A549 (cell line): Measurements from ENCODE around the gene PEX10. TPM values are rescaled to one million over a fixed set of nuclear protein-coding genes. Genes with fewer than 3 reads are reported as not detected.

Experiments
- ATAC-seq, 2 experiments: fragments of 200-7000 bp in 1 of 2; fragments of >200 bp in 1 of 2; cut with Nextera tagmentation in 1 of 2; cut with Tn5 transposase in 1 of 2; 3 replicates each; pipeline versions ENCODE4 v1.8.0 to v1.9.1; 2018 to 2020; ENCODE audit warnings: mild to moderate bottlenecking in 1 of 2, moderate library complexity in 1 of 2
- CTCF ChIA-PET: fragments of 300-600 bp; sonication (Branson Sonifier 250); formaldehyde crosslinking; extraction: SDS; loops from one replicate; lab custom pipeline; 2021; ENCODE audit warnings: antibody characterized with exemption, inconsistent platforms; lab: Yijun Ruan, JAX
- POLR2A ChIA-PET: fragments of 350-600 bp; formaldehyde crosslinking; extraction: SDS; loops from one replicate; lab custom pipeline; 2021; ENCODE audit warnings: antibody characterized with exemption, inconsistent platforms; lab: Yijun Ruan, JAX
- DNase-seq, 2 experiments: peaks; one replicate each; pipeline versions ENCODE4 v3.0.0 to v3.0.0-alpha.2; 2011 to 2016; ENCODE audit warnings: low read depth in 1 of 2, low spot score in 1 of 2
- FAIRE-seq: peaks from 2 replicates; lab custom pipeline; 2011; peaks lifted over from hg19 to GRCh38; lab: Jason Lieb, UNC
- H3K27ac ChIP-seq, 2 experiments: fragments of >200 bp; sonication (Bioruptor Twin); formaldehyde crosslinking; 3 replicates each; pipeline ENCODE4 v1.5.1; 2016 to 2017
- H3K4me1 ChIP-seq: fragments of >200 bp; sonication (Bioruptor Twin); formaldehyde crosslinking; 3 replicates; pipeline ENCODE4 v1.6.1; 2016
- H3K4me2 ChIP-seq: fragments of >200 bp; sonication (Bioruptor Twin); formaldehyde crosslinking; 3 replicates; pipeline ENCODE4 v1.6.1; 2016
- H3K4me3 ChIP-seq: fragments of >200 bp; sonication (Bioruptor Twin); formaldehyde crosslinking; 3 replicates; pipeline ENCODE4 v1.5.1; 2016
- H3K9me3 ChIP-seq: fragments of >200 bp; sonication (Bioruptor Twin); formaldehyde crosslinking; 3 replicates; pipeline ENCODE4 v1.6.1; 2016
- ATOH8 ChIP-seq: fragments of 250-450 bp; sonication (Bioruptor Pico); IDR thresholded peaks from 2 replicates; pipeline ENCODE4 v1.5.0; 2020; ENCODE audit warnings: low read depth, mild to moderate bottlenecking, moderate library complexity
- CBX8 ChIP-seq: fragments of 200-600 bp; sonication (generic); IDR thresholded peaks from 2 replicates; pipeline ENCODE4 v1.6.1; 2016
- CHD2 ChIP-seq: fragments of 150-350 bp; IDR thresholded peaks from 2 replicates; pipeline ENCODE4 v1.6.1; 2014; ENCODE audit warnings: low read length; ENCODE audit not compliant: partially characterized antibody
- CHD4 ChIP-seq: fragments of 200-600 bp; sonication (generic); IDR thresholded peaks from 2 replicates; pipeline ENCODE4 v1.6.1; 2016; ENCODE audit warnings: antibody characterized with exemption, mild to moderate bottlenecking, borderline replicate concordance
- CTCF ChIP-seq: fragments of >200 bp; sonication (Bioruptor Twin); formaldehyde crosslinking; IDR thresholded peaks from 3 replicates; pipeline ENCODE4 v1.5.1; 2016
- EHMT2 ChIP-seq: fragments of 200-600 bp; sonication (generic); IDR thresholded peaks from 2 replicates; pipeline ENCODE4 v1.6.1; 2016; ENCODE audit warnings: antibody characterized with exemption, low read depth, mild to moderate bottlenecking, moderate library complexity
- EP300 ChIP-seq, 2 experiments: fragments of >200 bp; sonication (Bioruptor Twin); formaldehyde crosslinking; IDR thresholded peaks; 2 replicates in 1 of 2; 3 replicates in 1 of 2; pipeline ENCODE4 v1.6.1; 2016 to 2017
- ESRRA ChIP-seq: fragments of 150-350 bp; IDR thresholded peaks from 2 replicates; pipeline ENCODE4 v1.6.1; 2014; ENCODE audit warnings: mild to moderate bottlenecking, low read length, borderline replicate concordance
- FOXS1 ChIP-seq: fragments of 250-450 bp; sonication (Bioruptor Pico); IDR thresholded peaks from 2 replicates; pipeline ENCODE4 v1.5.0; 2020; ENCODE audit warnings: mild to moderate bottlenecking, moderate library complexity
- GATA3 ChIP-seq: IDR thresholded peaks from 2 replicates; pipeline ENCODE4 v1.6.1; 2012; ENCODE audit warnings: borderline replicate concordance
- HDAC2 ChIP-seq: fragments of 200-600 bp; sonication (generic); IDR thresholded peaks from 2 replicates; pipeline ENCODE4 v1.6.1; 2016
- HOXB13 ChIP-seq: fragments of 250-450 bp; sonication (Bioruptor Pico); IDR thresholded peaks from 2 replicates; pipeline ENCODE4 v1.5.0; 2020; ENCODE audit warnings: low read depth, mild to moderate bottlenecking, moderate library complexity
- JUNB ChIP-seq: fragments of >200 bp; sonication (Bioruptor Twin); formaldehyde crosslinking; IDR thresholded peaks from 2 replicates; pipeline ENCODE4 v1.6.1; 2016
- KDM5A ChIP-seq: fragments of 200-600 bp; sonication (generic); IDR thresholded peaks from 2 replicates; pipeline ENCODE4 v1.6.1; 2016; ENCODE audit warnings: antibody characterized with exemption, mild to moderate bottlenecking
- NFE2L2 ChIP-seq: fragments of 150-350 bp; conservative IDR thresholded peaks from 2 replicates; pipeline ENCODE4 v1.6.1; 2014; ENCODE audit warnings: low read length
- NPAS2 ChIP-seq: fragments of 250-450 bp; sonication (Bioruptor Pico); IDR thresholded peaks from 2 replicates; pipeline ENCODE4 v1.8.0; 2022; ENCODE audit warnings: mild to moderate bottlenecking, moderate library complexity, borderline replicate concordance
- PHF8 ChIP-seq: fragments of 200-600 bp; sonication (generic); IDR thresholded peaks from 2 replicates; pipeline ENCODE4 v1.6.1; 2016; ENCODE audit warnings: low read depth, mild to moderate bottlenecking, antibody characterized with exemption, moderate library complexity, borderline replicate concordance
- POLR2A ChIP-seq: IDR thresholded peaks from 2 replicates; pipeline ENCODE4 v1.6.1; 2012; ENCODE audit warnings: mild to moderate bottlenecking, low read length
- RCOR1 ChIP-seq: fragments of 150-350 bp; IDR thresholded peaks from 2 replicates; pipeline ENCODE4 v1.6.1; 2014; ENCODE audit warnings: antibody characterized with exemption, low read length, low read depth
- RNF2 ChIP-seq: fragments of 200-600 bp; sonication (generic); IDR thresholded peaks from 2 replicates; pipeline ENCODE4 v1.6.1; 2016; ENCODE audit warnings: low read depth, mild to moderate bottlenecking, antibody characterized with exemption, moderate library complexity, borderline replicate concordance
- SREBF2 ChIP-seq: fragments of 450-650 bp; IDR thresholded peaks from 2 replicates; pipeline ENCODE4 v1.6.1; 2014; ENCODE audit warnings: mild to moderate bottlenecking, moderate library complexity
- TP53 ChIP-seq: fragments of 250-450 bp; sonication (Bioruptor Pico); IDR thresholded peaks from 2 replicates; pipeline ENCODE4 v1.5.0; 2021; ENCODE audit warnings: mild to moderate bottlenecking, moderate library complexity
- USF2 ChIP-seq: fragments of 450-650 bp; IDR thresholded peaks from 2 replicates; pipeline ENCODE4 v1.6.1; 2014; ENCODE audit warnings: antibody characterized with exemption
- ZC3H11A ChIP-seq: fragments of 450-650 bp; IDR thresholded peaks from 2 replicates; pipeline ENCODE4 v1.6.1; 2014; ENCODE audit warnings: antibody characterized with exemption, mild to moderate bottlenecking
- ZFP36 ChIP-seq: fragments of 450-650 bp; IDR thresholded peaks from 2 replicates; pipeline ENCODE4 v1.6.1; 2014; ENCODE audit warnings: borderline replicate concordance; ENCODE audit not compliant: partially characterized antibody
- ZNF302 ChIP-seq: fragments of 250-450 bp; sonication (Bioruptor Pico); IDR thresholded peaks from 2 replicates; pipeline ENCODE4 v1.9.0; 2021; ENCODE audit warnings: inconsistent platforms, mild to moderate bottlenecking, moderate library complexity
- ZSCAN20 ChIP-seq: fragments of 250-450 bp; sonication (Bioruptor Pico); IDR thresholded peaks from 2 replicates; pipeline ENCODE4 v1.8.0; 2022; ENCODE audit warnings: mild to moderate bottlenecking, moderate library complexity
- WGBS: methylation state at CpG from one replicate; pipeline ENCODE4 v1.1.6; 2017; ENCODE audit errors: missing lambda C conversion rate; 5-methylcytosine and 5-hydroxymethylcytosine counted together
- polyA plus RNA-seq, 4 experiments: library from polyadenylated mRNA; depleted of rRNA in 3 of 4; stranded (reverse); fragments of >200 nt; fragmentation: RNase III in 1 of 4; extraction: RNeasy Plus Mini Kit Qiagen cat#74134 plus additional on column Dnase treatment in 1 of 4; gene quantifications; 2 replicates in 3 of 4; 3 replicates in 1 of 4; pipeline ENCODE4 v1.2.3, GENCODE V29; 2011 to 2017

PEX10 gene
- polyA plus RNA-seq, 2 of the 4 experiments (the other 2 are of a cell fraction), result 12.3 to 20.2 TPM

- H3K27ac ChIP-seq, result no peak overlapping the region
- no peaks in the 10 kb centered on the region for H3K9me3 ChIP-seq
- 62% methylated on average over 13 of the region's 36 CpGs for WGBS
- FAIRE-seq, result no peak
- peaks cover 4% of the 10 kb centered on the region; the same call in 1 of the 3 replicates for H3K4me1 ChIP-seq
- no peak overlapping the region for H3K4me2 ChIP-seq
- ChIA-PET CTCF (interaction anchor here (1.8 kb wide), 1 partner anchor 9 kb away, joined by 8 read pairs; no protein-coding TSS in a partner anchor), POLR2A (no interaction called here)
- TF ChIP-seq ZSCAN20 (CRISPR knock-in tag) (no peak), ZFP36 (no peak), USF2 (no peak), EHMT2 (no peak), ATOH8 (no peak), CBX8 (no peak), RCOR1 (no peak), JUNB (no peak), CTCF (no peak), CHD2 (no peak), CHD4 (no peak), HDAC2 (no peak), HOXB13 (CRISPR knock-in tag) (no peak), POLR2A (no peak), ESRRA (no peak)
- H3K4me3 ChIP-seq, result no peak overlapping the region
- no peak for DNase-seq
- peak in 1 of 2 experiments; percentile 37; a peak in 1 of 6 replicates for ATAC-seq
Observed at GRCh38 chr1:2372551-2373490, 39.5 kb downstream of the PEX10 start.

- ChIA-PET CTCF (interaction anchor here (0.7 to 1.4 kb wide), 2 partner anchors 12 to 116 kb away, joined by 3 read pairs; no protein-coding TSS in a partner anchor), POLR2A (no interaction called here)
- WGBS, result 82% methylated on average over 8 of the region's 8 CpGs
- H3K4me2 ChIP-seq, result no peak overlapping the region
- DNase-seq (peak in 1 of 2 experiments; percentile 19), ATAC-seq (no peak), FAIRE-seq (no peak)
- H3K27ac ChIP-seq, result no peak overlapping the region
- peaks cover 2% of the 10 kb centered on the region; the same call in 2 of the 3 replicates for H3K9me3 ChIP-seq
- no peak for TF ChIP-seq ESRRA
- no peak for TF ChIP-seq NFE2L2
- TF ChIP-seq EP300 (IDR thresholded peaks at IDR 0.05), result no peak
- TF ChIP-seq PHF8, result no peak
- no peak for TF ChIP-seq HDAC2
- no peak for TF ChIP-seq RNF2
- no peak for TF ChIP-seq GATA3
- no peak for TF ChIP-seq RCOR1
- TF ChIP-seq ZC3H11A, result no peak
- no peak for TF ChIP-seq ATOH8
- TF ChIP-seq TP53, result no peak
- no peak for TF ChIP-seq CHD4
- TF ChIP-seq ZNF302, result no peak
- TF ChIP-seq SREBF2, result no peak
- TF ChIP-seq KDM5A, result no peak
- no peak for TF ChIP-seq FOXS1
- no peak for TF ChIP-seq NPAS2 (CRISPR knock-in tag)
- peaks cover 4% of the 10 kb centered on the region; the same call in 1 of the 3 replicates for H3K4me1 ChIP-seq
- H3K4me3 ChIP-seq, result no peak overlapping the region
Observed at GRCh38 chr1:2368053-2368744, 44.2 kb downstream of the PEX10 start.
